Smooth muscle cell (in vitro differentiated cells): ENCODE data around the gene ERMARD. TPM values are rescaled to one million over a fixed set of nuclear protein-coding genes. Genes with fewer than 3 reads are reported as not detected.

Experiments
- DNase-seq: peaks from one replicate; lab custom pipeline; 2025; ENCODE audit not compliant: unreplicated experiment; lab: John Stamatoyannopoulos, UW
- H2AFZ ChIP-seq: fragments of 200-600 bp; sonication (generic); 2 replicates; pipeline ENCODE4 v1.6.0; 2016; ENCODE audit warnings: antibody characterized with exemption, low read depth, mild to moderate bottlenecking
- H3F3A ChIP-seq: fragments of 200-600 bp; sonication (generic); 2 replicates; pipeline ENCODE4 v1.6.0; 2017; ENCODE audit warnings: antibody characterized with exemption, low read depth
- H3K27ac ChIP-seq: fragments of 200-600 bp; sonication (generic); 2 replicates; pipeline ENCODE4 v1.5.1; 2016; ENCODE audit warnings: low read depth, mild to moderate bottlenecking
- H3K27me3 ChIP-seq: fragments of 200-600 bp; sonication (generic); 2 replicates; pipeline ENCODE4 v1.6.1; 2016; ENCODE audit warnings: low read depth, mild to moderate bottlenecking
- H3K36me3 ChIP-seq: fragments of 200-600 bp; sonication (generic); 2 replicates; pipeline ENCODE4 v1.5.1; 2016; ENCODE audit warnings: low read depth
- H3K4me1 ChIP-seq: fragments of 200-600 bp; sonication (generic); 2 replicates; pipeline ENCODE4 v1.5.1; 2016; ENCODE audit warnings: low read depth
- H3K4me2 ChIP-seq: fragments of 200-600 bp; sonication (generic); 2 replicates; pipeline ENCODE4 v1.6.0; 2016; ENCODE audit warnings: mild to moderate bottlenecking
- H3K4me3 ChIP-seq: fragments of 200-600 bp; sonication (generic); 2 replicates; pipeline ENCODE4 v1.5.1; 2016; ENCODE audit warnings: mild to moderate bottlenecking
- H3K79me2 ChIP-seq: fragments of 200-600 bp; sonication (generic); 2 replicates; pipeline ENCODE4 v1.6.0; 2016; ENCODE audit warnings: low read depth, mild to moderate bottlenecking
- H3K9ac ChIP-seq: fragments of 200-600 bp; sonication (generic); 2 replicates; pipeline ENCODE4 v1.6.0; 2016; ENCODE audit warnings: low read depth
- H3K9me3 ChIP-seq: fragments of 200-600 bp; sonication (generic); replicated peaks from 2 replicates; pipeline ENCODE4 v1.5.1; 2016; ENCODE audit warnings: low read depth
- H4K20me1 ChIP-seq: fragments of 200-600 bp; sonication (generic); 2 replicates; pipeline ENCODE4 v1.6.0; 2016; ENCODE audit warnings: low read depth
- CTCF ChIP-seq: fragments of 200-600 bp; sonication (generic); IDR thresholded peaks from 2 replicates; pipeline ENCODE4 v1.5.1; 2017; ENCODE audit warnings: borderline replicate concordance, mild to moderate bottlenecking, antibody characterized with exemption; ENCODE audit not compliant: insufficient read depth, poor library complexity, severe bottlenecking
- WGBS: methylation state at CpG from one replicate; pipeline ENCODE4 v1.1.7; 2016; ENCODE audit warnings: low lambda C conversion rate; 5-methylcytosine and 5-hydroxymethylcytosine counted together
- polyA plus RNA-seq: library from polyadenylated mRNA; unstranded; fragments of >200 nt; fragmentation: Nextera tagmentation; extraction: Ambion mirVana; gene quantifications from 2 replicates; pipeline ENCODE4 v1.2.1, GENCODE V29; 2016
- total RNA-seq: library from RNA; depleted of rRNA; stranded (reverse); fragments of >200 nt; gene quantifications from 2 replicates; pipeline ENCODE4 v1.2.3, GENCODE V29; 2014

The ERMARD gene
- total and polyA plus RNA-seq, 2 experiments from 2014 or later, result 23.2 to 55.9 TPM

GRCh38 chr6:169803816-169804340, 52.5 kb downstream of the ERMARD start:
- Histone ChIP-seq H2AFZ (no peak overlapping the region), H3K36me3 (no peaks in the 10 kb centered on the region), H3K27ac (peak overlapping the region; percentile 17), H3K4me2 (no peak overlapping the region), H3K4me3 (no peak overlapping the region), H3K79me2 (no peaks in the 10 kb centered on the region), H3K9ac (no peak overlapping the region), H3K27me3 (peaks cover 21% of the 10 kb centered on the region), H4K20me1 (no peaks in the 10 kb centered on the region), H3F3A (peaks cover 8% of the 10 kb centered on the region), H3K9me3 (no peaks in the 10 kb centered on the region), H3K4me1 (peaks cover 14% of the 10 kb centered on the region)
- DNase-seq, result no peak
- WGBS, result 85% methylated on average over 3 of the region's 3 CpGs
- no peak for TF ChIP-seq CTCF

- DNase-seq, result no peak
- no peaks in the 10 kb centered on the region for H4K20me1 ChIP-seq
- H3F3A ChIP-seq, result peaks cover 8% of the 10 kb centered on the region
- peaks cover 14% of the 10 kb centered on the region for H3K4me1 ChIP-seq
- no peak overlapping the region for H3K27ac ChIP-seq
- no peak overlapping the region for H3K4me2 ChIP-seq
- H3K36me3 ChIP-seq, result no peaks in the 10 kb centered on the region
- no peak overlapping the region for H3K9ac ChIP-seq
- no peaks in the 10 kb centered on the region for H3K9me3 ChIP-seq
- peaks cover 21% of the 10 kb centered on the region for H3K27me3 ChIP-seq
- no peaks in the 10 kb centered on the region for H3K79me2 ChIP-seq
- TF ChIP-seq CTCF, result no peak
- H3K4me3 ChIP-seq, result no peak overlapping the region
- no peak overlapping the region for H2AFZ ChIP-seq
These were observed 53.0 kb downstream of the ERMARD start for GRCh38 chr6:169804427-169804826.

- Histone ChIP-seq H3K4me1 (peaks cover 13% of the 10 kb centered on the region), H3K36me3 (no peaks in the 10 kb centered on the region), H3K27ac (no peak overlapping the region), H4K20me1 (no peaks in the 10 kb centered on the region), H3K4me3 (no peak overlapping the region), H3K79me2 (no peaks in the 10 kb centered on the region), H3K4me2 (no peak overlapping the region), H3K9me3 (no peaks in the 10 kb centered on the region), H2AFZ (no peak overlapping the region), H3K9ac (no peak overlapping the region), H3K27me3 (peaks cover 21% of the 10 kb centered on the region), H3F3A (peaks cover 8% of the 10 kb centered on the region)
- no peak for DNase-seq
- 86% methylated on average over 7 of the region's 7 CpGs for WGBS
- TF ChIP-seq CTCF, result no peak
These were observed 53.9 kb downstream of the ERMARD start for GRCh38 chr6:169805242-169805838.

GRCh38 chr6:169806701-169807100, 55.3 kb downstream of the ERMARD start:
- H3K79me2 ChIP-seq, result no peaks in the 10 kb centered on the region
- no peak overlapping the region for H3K4me2 ChIP-seq
- no peaks in the 10 kb centered on the region for H3K9me3 ChIP-seq
- no peak overlapping the region for H3K4me3 ChIP-seq
- DNase-seq, result no peak
- H3F3A ChIP-seq, result peaks cover 8% of the 10 kb centered on the region
- H3K9ac ChIP-seq, result no peak overlapping the region
- no peaks in the 10 kb centered on the region for H3K36me3 ChIP-seq
- H3K27me3 ChIP-seq, result peaks cover 21% of the 10 kb centered on the region
- no peak overlapping the region for H2AFZ ChIP-seq
- WGBS, result 93% methylated on average over 1 of the region's 1 CpG
- no peaks in the 10 kb centered on the region for H4K20me1 ChIP-seq
- peaks cover 5% of the 10 kb centered on the region for H3K4me1 ChIP-seq
- H3K27ac ChIP-seq, result no peak overlapping the region
- no peak for TF ChIP-seq CTCF
